HTERT RPE-1 (cell line): ENCODE results near the gene ATP6V1B1.

Experiments
- in situ Hi-C: fragments of 300-500 bp; cut with MboI; formaldehyde crosslinking; loops from 4 replicates; pipeline ENCODE4 v1.14.3; 2020; ENCODE audit warnings: low sequenced_read_pairs

ATP6V1B1 gene

DNA sequence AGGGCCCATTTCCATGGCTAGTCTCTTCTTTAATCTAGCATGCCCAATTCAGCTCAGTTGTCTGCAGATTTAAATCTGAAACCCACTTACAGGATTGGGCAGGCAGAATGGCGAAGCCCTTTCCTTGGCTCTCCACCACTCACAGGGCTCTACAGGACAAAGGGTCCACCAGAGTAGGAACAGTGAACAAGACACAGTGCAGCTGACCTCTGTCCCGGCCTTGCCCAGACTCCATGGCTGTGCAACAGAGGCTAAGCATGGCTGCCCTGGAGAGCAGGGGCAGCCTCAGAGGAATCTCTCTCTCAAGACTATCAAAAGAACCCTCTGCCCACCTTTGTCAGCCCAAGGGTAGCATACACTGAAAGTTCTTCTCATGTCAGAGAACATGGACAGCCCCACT, 9.7 kb upstream of the ATP6V1B1 start:
- in situ Hi-C loops = no loop called here

DNA sequence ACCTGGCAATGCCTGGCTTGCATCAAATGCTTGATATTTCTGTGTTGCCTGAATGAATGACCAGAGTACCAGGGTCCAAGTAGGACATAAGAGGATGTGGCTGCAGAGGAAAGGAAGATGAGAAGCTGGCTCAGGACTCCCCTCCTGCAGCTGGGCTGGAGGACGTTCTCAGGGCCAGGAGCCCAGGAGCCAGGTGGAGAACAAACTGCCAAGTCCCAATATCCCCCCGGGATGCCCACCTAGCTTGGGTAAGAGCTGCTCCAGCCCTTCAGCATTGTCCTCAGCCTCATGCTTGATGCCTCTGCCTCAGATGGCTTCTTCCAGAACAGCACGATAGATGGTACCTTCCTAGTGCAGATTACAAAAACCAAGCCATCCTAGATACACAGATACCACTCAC, 8.6 kb upstream of the ATP6V1B1 start:
- in situ Hi-C loops = no loop called here

DNA sequence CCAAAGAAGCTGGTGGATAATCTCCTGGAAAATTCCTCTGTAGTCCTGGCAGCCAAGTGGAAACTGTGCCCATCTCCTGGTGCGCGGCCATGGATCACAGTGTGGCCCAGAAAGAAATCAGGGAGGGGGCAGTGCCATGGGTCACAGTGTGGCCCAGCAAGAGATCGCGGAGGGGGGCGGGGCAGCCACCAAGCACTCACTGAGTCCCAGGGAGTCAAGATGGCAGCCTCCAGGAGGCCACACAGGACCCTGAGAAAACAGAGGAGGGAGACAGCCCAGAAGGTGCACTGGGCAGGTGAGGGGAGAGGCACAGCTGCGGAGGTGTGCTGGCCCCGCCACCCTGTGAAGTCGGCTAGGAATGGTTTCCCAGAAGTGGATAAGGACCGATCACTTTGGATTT, 8.1 kb upstream of the ATP6V1B1 start:
- in situ Hi-C loops = no loop called here

DNA sequence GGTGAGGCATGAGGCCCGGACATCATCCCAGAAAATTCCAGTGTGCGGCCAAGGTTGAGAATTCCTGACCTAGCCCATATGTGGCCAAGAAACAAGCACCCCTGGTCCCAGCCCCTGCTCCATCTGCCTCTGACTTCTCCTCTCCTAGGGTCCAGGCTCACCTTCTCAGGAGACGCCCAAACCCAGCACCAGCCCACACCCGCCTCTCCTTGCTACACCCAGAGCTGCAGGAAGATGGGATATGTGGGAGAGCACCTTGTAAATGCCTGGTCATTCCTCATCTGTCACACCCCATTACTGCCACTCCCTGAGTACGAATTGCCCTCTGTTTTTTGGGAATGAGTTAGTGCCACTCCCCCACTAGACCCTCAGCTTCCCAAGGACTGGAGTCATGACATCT, 7.3 kb upstream of the ATP6V1B1 start:
- in situ Hi-C loops = no loop called here

DNA sequence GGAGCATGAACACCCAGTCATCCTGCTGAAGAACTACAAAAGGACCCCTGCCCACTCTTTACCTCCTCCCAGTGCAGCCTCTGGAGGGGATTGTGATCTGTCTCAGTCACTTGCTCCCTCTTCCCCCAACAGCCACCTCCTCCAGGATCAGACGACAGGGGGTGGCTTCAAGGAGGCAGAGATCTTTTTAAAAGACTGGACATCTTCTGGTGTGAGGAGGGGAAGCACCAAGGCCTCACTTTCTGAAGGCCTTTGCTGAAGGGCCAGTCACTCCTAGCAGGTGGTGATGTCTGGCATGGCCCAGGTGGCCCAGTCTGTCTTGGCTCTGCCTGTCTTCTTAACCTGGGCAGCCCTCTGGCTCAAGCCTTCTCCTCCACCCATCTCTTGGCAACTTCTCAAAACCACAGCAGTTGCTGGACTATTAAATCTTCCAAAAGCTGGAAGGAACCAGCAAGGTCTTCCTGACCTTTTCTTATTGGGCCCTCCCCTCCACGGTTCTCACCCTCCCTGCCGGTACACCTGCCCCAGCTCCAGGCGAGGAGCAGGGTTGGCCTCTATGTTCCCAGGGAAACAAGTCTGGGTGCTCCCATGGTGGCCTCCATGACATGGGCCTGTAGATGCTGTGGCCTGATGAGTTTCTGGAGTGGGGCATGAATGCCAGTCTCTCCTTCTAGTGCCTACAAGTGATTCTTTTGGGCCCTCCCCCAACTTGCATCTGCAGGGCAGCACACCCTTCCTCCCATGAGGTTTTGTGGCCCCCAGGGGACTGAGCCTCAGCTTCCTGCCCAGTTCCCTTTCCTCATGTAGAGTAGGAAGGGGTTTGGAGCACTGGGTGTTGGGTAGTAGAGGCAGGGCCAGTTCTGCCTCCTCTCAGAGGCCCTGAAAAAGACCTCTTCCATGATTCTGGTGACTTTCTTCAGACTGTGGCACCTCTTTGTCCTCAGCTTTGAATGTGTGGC, 5.0 kb upstream of the ATP6V1B1 start:
- in situ Hi-C loops = no loop called here

DNA sequence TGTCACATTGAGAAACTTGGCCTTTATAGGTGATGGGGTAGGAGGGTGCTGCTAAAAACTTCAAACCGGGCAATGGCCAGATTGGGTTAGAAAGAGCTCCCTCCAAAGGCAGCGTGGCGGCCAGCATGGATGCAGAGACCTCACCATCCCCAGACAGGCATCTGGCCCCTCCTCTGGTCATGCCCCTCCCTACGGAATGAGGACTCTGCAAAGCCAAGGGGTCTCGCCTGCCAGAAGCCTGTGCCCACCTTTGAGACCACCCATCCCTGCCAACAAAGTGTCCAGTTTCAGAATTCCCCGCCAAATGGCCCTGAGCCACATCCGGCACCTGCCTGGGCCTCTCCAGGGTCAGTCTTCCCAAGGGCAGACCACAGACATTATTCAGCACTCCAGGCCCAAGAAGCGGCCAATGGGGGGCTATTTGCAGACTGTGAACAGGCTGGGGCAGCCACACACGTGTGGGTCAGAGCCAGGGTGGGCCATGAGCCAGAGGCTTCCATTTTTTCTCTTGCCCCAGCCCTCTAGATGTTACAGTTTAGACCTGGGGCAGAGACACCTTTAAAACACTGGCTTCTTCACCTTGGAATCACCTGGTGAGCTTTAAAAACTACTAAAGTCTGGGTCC, 4.2 kb upstream of the ATP6V1B1 start:
- in situ Hi-C loops = no loop called here

DNA sequence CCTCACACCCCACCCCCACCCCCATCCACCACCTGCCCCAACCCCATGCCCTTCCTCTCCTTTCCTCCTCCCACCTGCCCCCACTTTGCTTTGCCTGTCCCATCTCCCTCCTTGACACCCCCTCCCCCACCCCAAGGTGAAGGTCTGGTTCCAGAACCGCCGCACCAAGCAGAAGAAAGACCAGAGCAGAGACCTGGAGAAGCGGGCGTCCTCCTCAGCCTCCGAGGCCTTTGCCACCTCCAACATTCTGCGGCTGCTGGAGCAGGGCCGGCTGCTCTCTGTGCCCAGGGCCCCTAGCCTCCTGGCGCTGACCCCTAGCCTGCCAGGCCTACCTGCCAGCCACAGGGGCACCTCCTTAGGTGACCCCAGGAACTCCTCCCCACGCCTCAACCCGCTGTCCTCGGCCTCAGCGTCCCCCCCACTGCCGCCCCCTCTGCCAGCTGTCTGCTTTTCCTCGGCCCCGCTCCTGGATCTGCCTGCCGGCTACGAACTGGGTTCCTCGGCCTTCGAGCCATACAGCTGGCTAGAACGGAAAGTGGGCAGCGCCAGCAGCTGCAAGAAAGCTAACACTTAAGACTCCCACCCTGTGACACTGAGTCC, 3.0 kb upstream of the ATP6V1B1 start:
- in situ Hi-C loops = no loop called here

DNA sequence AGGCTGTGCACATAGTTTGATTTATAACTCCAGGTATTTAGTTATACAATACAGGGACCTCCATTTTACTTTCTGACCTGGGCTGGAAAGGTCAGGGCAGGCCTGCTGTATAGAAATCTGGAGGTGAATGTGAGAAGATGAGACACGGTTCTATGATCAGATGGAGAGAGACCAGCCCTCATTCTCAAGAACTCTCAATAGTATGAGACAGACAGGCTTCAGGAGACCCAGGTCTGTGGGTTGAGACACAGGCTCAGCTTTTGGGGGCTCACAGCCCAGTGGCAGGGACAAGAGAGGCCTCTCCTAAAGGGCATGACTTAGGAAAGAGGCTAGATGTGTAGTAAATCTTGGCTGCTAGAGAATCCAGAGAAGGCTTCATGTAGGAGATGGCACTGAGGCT, 719 bp upstream of the ATP6V1B1 start:
- in situ Hi-C loops = no loop called here

DNA sequence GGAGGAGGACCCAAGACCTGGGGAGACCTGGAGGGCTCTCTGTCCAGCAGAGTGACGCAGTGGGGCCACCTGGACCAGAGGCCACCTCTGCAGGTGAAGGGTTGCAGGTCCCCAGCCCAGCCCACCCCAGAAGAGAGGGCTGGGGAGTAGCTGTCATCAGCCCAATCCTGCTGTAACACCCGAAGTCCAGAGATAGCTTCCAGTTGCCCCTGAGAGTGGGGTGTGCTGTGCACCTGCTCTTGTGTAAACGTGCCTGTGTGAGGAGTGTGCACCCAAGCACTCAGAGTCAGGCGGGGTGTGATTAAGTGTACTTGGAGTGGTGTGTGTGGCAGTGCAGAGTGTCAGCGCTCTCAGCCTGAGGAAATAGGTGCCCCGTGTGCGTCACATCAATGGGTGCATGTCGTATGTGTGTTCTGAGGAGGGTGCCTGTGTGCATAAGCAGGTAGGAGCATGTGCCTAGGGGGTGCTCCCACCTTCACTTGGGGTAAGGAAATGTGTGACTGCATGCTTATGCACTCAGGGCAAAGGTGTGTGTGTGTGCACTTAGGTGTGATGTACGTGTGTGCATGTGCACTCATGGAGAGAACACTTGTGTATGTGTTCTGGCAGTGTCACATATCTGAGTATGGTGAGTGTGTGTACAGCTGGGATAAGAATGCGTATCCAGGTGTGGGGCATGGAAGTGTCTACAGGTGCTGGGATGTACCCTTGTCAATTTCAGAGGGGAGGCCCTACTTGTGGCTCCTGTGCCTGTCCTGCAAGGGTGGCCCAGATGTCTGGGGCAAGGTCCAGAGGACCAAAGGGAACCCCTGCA, 672 bp downstream of the ATP6V1B1 start:
- in situ Hi-C loops = no loop called here

DNA sequence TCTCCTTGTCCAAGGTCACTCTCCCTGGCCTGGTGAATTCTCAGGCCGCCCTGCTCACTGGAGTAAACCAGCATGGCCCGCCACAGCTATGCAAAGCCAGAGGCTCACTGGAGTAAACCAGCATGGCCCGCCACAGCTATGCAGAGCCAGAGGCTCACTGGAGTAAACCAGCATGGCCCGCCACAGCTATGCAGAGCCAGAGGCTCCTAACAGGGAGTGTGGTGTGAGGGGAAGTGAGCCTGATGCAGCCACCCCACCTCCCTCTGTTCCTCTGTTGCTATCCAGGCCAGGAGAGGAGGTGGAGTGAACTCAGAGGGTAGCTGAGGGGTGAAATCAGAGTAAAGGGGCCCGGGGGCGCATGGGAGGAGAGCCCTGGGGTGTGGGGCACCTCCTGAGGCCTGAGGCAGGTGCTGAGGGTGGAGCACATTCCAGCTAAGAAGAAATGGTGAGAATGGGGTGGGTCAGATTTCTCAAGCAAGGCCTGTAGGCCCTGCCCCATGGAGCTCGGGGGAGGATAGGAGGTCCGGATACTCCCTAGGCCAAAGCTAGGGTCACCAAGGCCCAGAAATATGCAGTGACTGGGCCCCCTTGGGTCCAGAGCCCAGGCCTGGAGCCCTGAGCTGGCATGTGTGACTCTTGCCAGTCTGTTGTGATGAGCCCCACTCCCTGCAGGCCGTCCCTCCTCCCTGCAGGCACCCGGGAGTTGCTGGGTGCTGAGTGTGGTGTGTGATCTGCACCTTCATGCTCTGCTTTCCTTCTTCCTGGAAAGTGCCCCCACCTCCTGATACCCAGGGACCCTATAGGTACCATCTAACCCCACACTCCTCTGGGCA, 1.5 kb downstream of the ATP6V1B1 start:
- in situ Hi-C loops = no loop called here

DNA sequence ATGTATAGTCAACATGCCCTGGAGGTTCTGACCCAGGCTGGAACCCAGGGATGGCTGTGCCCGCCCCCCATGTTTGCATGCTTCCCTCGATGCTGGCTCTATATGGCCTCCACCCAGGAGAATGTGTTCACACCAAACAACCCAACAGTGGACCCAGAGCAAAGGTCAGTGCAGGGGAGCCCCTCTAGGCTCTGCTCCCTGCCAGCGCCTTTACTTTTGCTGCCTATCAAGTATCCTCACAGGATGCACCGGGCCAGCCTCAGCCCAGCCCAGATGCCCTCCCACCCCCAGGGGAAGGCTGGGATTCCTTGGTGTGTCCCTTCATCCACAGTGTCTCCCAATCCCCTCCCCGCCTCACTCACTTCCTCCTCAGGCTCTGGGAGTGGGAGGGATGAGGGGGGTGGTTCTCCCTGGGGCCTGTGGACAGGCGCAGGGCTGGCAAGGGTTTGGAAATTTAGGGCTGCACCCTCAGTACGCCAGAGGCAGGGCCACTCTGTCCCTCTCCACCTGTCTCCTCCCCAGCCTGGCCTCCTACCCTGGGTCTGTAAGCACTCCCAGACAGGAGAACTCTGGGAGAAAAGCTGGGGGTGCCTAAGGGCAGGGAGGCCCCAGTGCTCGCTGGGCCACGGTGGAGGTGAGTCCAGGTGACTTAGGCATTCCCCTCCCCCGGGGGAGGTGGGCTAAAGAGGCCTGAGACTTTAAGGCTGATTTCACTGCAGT, 2.3 kb downstream of the ATP6V1B1 start:
- in situ Hi-C loops = no loop called here

DNA sequence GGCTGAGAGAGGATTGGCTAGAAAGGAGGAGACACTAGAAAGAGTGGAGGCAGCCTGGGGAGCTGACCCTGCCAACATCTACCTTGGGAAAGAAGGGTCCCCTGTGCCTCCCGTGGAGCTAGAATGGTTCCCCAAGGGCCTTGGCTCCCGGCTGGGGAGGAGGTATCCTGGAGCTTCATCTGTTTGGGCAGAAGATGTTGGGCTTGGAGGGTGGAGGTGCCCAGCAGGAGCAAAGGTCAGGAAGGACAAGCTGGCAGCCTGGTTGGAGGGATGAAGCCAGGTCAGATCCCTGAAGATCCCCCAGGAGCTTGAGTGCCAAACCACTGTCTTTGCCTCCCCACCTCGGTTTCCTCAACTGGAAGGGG, 2.9 kb downstream of the ATP6V1B1 start:
- in situ Hi-C loops = no loop called here

DNA sequence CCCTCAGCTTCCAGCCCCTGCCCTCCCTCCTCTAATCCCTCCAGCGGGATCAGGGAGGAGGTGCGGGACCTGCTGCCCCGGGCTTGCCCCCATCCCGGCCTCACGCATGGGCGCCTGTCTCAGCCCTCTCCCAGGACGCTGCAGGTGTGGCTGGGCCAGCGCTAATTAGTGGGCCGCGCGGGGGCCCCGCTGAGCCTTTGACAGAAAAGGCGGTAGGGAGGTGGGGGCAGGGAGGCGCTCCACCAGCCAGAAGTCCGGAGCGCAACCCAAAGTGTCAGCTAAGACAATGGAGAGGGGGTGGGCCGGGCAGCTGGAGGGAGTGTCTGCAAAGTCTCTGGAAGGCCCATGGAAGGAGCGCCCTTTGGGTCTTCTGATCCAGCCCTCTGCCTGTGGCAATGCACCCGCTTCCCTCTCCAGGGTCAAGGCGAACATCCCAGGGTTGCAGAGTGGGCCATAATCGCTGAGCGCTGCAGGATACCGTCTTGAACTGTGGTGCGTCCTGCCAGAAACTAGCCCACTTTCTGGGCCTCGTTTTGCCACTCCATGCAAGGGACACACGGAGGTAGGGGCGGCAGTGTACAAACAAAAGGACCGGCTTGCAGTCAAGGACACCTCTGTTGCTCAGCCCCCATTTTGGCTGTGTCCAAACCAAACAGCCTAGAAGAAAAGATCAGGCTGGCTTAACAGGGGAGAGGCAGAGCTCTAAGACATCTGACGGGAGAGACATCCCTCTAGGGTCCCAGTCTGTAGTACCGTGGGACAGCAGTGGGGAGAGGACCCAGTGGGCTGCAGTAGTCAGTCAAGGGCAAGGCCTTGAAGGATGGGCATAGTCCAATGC, 3.5 kb downstream of the ATP6V1B1 start:
- in situ Hi-C loops = no loop called here

DNA sequence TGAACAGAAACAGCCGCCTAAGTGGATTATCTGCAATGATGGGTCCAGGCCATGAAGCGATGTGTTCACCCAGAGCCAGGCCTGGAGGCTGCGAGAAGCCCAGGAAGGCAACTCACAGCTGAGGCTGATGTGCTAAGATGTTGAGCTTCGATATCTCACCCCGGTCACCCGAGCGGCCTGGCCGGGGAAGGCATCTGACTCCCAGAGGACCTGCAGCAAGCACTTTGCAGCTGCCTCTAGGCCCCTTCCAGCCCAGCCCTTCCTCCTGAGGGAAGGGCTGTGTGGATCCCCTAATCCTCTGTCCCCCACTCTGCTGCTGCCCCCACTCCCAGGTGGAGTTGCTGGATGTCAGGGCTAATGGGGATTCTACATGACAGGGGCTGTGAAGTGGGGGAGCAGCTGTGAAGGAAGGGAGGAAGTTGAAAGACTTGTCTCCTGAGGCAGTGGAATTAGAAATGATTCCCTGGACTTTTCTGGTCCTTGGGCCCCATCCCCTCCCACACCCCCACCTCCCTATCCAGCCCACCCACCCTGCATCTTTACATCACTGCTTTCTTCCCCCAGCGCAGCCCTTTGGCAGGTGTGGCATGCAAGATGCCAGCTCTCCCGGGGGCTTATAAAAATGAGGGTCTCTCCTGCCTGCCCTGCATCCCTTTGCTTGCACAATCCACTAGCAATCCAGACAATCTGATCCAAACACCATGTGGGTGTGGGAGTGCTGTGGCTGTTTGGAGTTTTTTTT, 4.3 kb downstream of the ATP6V1B1 start:
- in situ Hi-C loops = no loop called here

DNA sequence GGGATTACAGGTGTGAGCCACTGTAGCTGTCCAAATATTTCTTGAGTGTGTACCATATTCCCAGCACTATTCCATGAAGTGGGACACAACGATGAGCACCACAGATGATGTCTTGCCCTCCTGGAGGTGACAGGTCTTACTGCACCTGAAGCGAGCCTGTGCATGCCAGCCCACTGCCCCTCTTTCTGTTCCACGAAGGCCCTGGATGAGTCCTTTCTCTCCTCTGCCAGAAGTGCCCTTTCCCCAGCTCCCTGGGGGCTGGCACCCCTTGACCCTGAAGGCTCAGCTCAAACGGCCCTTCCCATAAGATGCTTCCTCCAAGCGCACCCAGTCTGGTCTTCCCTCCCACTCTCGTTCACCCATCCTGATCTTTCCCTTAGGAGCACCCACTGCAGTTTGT, 5.5 kb downstream of the ATP6V1B1 start:
- in situ Hi-C loops = no loop called here

DNA sequence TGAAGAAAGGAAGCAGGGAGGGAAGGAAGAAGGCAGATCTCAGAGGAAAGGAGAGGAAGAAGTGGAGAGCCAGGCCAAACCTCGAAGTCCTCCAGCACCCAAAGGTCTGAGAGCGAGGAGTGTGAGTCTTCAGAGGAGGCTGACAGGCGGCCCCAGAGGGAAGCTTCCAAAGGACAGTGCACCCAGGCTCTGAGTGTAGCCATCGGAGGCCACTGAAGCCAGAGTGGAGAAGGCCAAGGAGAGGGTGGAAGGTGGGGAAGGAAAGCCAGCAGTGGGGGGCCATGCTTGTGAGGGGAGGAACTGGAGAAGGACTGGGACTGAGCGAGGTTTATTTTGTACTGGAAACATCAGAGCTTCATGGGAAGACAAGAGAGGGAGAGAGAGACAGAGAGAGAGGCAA, 6.0 kb downstream of the ATP6V1B1 start:
- in situ Hi-C loops = no loop called here

DNA sequence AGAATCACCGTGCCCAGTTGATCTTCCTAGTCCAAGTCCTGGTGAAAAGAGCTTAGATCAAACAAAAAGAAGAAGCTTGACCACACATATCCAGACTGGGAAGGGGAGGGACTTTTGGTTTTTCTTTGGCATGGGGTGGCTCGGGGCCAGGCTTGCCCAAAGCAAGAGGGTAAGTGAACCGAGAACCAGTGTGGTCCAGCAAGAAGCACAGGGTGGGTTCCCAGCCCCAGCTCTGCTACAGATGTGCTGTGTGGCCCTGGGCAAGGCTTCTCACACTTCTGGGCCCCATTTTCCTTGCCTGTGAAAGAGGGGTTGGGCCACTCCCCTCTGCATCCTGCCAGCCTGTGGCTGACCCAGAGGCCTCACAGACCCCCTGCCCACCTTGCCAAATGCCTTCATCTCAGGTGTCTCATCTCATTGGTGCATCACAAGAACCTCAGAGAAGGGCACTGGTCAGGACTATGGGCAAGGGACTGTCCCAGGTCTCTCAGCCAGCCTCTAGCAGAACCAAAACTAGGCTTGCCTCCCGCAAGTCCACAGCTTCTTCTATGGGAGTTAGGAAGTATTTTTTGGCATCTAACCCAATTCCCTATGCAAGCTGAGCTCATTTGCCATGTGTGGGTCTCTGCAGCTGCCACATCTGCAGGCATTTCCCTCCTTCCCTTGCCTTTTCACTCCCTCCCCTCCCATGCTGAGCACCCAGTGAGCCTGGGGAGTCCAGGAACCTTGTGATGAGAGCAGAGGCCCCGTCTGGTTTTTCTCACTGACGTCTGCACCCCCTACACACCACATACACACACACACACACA, 6.9 kb downstream of the ATP6V1B1 start:
- in situ Hi-C loops = no loop called here
